Measurements from ENCODE around the gene SHMT2.
A peak's percentile ranks its signal among the peaks of the same experiment; 100 is the strongest.

The SHMT2 gene

GRCh38 chr12:57229634-57230380 is at the start of gene SHMT2:
Gene SHMT2 (plus strand): TSS chr12:57229711. CDS start chr12:57229779, 68 bp downstream.
- peak; percentile 96 for DNase-seq

- DNase-seq, result no peak
Observed at GRCh38 chr12:57180321-57180989, 49.1 kb upstream of the SHMT2 start.

- DNase-seq, result no peak
Observed at GRCh38 chr12:57181072-57181471, 48.4 kb upstream of the SHMT2 start.

- DNase-seq, result no peak
Observed at GRCh38 chr12:57181561-57182155, 47.9 kb upstream of the SHMT2 start.

GRCh38 chr12:57182918-57183575 is 46.5 kb upstream of the SHMT2 start:
- peak; percentile 81 for DNase-seq

GRCh38 chr12:57183939-57184725 is 45.4 kb upstream of the SHMT2 start:
- DNase-seq, result no peak

GRCh38 chr12:57185403-57185802 is 44.1 kb upstream of the SHMT2 start:
- no peak for DNase-seq

- DNase-seq, result no peak
Observed at GRCh38 chr12:57185906-57186508, 43.5 kb upstream of the SHMT2 start.

GRCh38 chr12:57187222-57188089 is 42.1 kb upstream of the SHMT2 start:
- DNase-seq, result no peak

- no peak for DNase-seq
Observed at GRCh38 chr12:57188090-57188425, 41.5 kb upstream of the SHMT2 start.

GRCh38 chr12:57190037-57190436 is 39.5 kb upstream of the SHMT2 start:
- DNase-seq, result no peak

GRCh38 chr12:57190821-57191220 is 38.7 kb upstream of the SHMT2 start:
- no peak for DNase-seq

- DNase-seq, result no peak
Observed at GRCh38 chr12:57191410-57191809, 38.1 kb upstream of the SHMT2 start.

GRCh38 chr12:57192920-57193319 is 36.6 kb upstream of the SHMT2 start:
- DNase-seq, result no peak

- no peak for DNase-seq
Observed at GRCh38 chr12:57193706-57194245, 35.7 kb upstream of the SHMT2 start.

- DNase-seq, result no peak
Observed at GRCh38 chr12:57194253-57194652, 35.3 kb upstream of the SHMT2 start.

- no peak for DNase-seq
Observed at GRCh38 chr12:57195186-57195585, 34.3 kb upstream of the SHMT2 start.

GRCh38 chr12:57195611-57196371 is 33.7 kb upstream of the SHMT2 start:
- no peak for DNase-seq

GRCh38 chr12:57196439-57196838 is 33.1 kb upstream of the SHMT2 start:
- no peak for DNase-seq

- DNase-seq, result no peak
Observed at GRCh38 chr12:57196956-57197355, 32.6 kb upstream of the SHMT2 start.
